HL-60 (cell line): ENCODE results near the gene GRM8.

Experiments used
- GABPA ChIP-seq: IDR thresholded peaks from 2 replicates; pipeline ENCODE4 v1.6.1; 2012; ENCODE audit warnings: low read depth
- POLR2AphosphoS5 ChIP-seq: IDR thresholded peaks from 2 replicates; pipeline ENCODE4 v1.6.1; 2012; ENCODE audit warnings: low read depth
- TF ChIP-seq, protein P1 (sequence below): IDR thresholded peaks from one replicate; pipeline ENCODE4 v1.5.1; 2011; ENCODE audit warnings: low read length, control low read depth, inconsistent platforms; ENCODE audit not compliant: insufficient read depth
- TF ChIP-seq, protein P2 (sequence below): IDR thresholded peaks from 2 replicates; pipeline ENCODE4 v1.6.1; 2012; ENCODE audit warnings: low read depth; ENCODE audit not compliant: insufficient replicate concordance

DNA sequence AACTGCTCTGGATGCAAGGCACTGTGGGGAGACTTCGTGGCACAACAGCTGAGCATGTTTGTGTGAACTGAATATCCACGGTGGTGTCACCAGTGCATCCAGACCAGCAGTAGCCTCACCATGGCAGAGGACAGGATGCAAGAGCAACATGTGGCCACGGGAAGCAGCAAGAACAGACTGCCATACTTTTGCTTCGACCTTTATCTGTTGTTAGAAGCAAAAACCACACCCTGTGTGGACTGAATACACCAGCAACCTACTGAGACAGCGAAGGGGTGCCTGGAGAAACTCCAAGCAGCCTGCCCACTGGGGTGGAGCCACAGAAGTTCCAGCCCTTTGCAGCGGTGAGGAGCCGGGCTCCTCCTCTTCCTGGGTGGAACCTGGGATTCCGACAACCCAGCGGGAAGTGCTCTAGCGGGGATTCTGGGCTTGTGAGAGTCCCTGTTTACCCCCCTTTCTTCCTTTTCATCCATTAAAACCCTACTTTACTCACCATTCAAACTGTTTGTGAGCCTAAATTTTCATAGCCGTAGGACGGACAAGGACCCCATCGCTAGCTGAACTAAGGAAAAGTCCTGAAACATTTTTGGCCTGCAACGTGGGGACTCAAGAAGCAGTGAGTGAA is 584.9 kb downstream of the GRM8 start:
- TF ChIP-seq, protein P1, sequence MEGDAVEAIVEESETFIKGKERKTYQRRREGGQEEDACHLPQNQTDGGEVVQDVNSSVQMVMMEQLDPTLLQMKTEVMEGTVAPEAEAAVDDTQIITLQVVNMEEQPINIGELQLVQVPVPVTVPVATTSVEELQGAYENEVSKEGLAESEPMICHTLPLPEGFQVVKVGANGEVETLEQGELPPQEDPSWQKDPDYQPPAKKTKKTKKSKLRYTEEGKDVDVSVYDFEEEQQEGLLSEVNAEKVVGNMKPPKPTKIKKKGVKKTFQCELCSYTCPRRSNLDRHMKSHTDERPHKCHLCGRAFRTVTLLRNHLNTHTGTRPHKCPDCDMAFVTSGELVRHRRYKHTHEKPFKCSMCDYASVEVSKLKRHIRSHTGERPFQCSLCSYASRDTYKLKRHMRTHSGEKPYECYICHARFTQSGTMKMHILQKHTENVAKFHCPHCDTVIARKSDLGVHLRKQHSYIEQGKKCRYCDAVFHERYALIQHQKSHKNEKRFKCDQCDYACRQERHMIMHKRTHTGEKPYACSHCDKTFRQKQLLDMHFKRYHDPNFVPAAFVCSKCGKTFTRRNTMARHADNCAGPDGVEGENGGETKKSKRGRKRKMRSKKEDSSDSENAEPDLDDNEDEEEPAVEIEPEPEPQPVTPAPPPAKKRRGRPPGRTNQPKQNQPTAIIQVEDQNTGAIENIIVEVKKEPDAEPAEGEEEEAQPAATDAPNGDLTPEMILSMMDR: no peak
- TF ChIP-seq POLR2AphosphoS5 (no peak), GABPA (no peak)
- TF ChIP-seq, protein P2, sequence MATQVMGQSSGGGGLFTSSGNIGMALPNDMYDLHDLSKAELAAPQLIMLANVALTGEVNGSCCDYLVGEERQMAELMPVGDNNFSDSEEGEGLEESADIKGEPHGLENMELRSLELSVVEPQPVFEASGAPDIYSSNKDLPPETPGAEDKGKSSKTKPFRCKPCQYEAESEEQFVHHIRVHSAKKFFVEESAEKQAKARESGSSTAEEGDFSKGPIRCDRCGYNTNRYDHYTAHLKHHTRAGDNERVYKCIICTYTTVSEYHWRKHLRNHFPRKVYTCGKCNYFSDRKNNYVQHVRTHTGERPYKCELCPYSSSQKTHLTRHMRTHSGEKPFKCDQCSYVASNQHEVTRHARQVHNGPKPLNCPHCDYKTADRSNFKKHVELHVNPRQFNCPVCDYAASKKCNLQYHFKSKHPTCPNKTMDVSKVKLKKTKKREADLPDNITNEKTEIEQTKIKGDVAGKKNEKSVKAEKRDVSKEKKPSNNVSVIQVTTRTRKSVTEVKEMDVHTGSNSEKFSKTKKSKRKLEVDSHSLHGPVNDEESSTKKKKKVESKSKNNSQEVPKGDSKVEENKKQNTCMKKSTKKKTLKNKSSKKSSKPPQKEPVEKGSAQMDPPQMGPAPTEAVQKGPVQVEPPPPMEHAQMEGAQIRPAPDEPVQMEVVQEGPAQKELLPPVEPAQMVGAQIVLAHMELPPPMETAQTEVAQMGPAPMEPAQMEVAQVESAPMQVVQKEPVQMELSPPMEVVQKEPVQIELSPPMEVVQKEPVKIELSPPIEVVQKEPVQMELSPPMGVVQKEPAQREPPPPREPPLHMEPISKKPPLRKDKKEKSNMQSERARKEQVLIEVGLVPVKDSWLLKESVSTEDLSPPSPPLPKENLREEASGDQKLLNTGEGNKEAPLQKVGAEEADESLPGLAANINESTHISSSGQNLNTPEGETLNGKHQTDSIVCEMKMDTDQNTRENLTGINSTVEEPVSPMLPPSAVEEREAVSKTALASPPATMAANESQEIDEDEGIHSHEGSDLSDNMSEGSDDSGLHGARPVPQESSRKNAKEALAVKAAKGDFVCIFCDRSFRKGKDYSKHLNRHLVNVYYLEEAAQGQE: no peak
